CD4-positive, CD25-positive, alpha-beta regulatory T cell (primary cell): ENCODE measurements around the gene SZT2. TPM values are rescaled to one million over a fixed set of nuclear protein-coding genes. Genes with fewer than 3 reads are reported as not detected.
A peak's percentile ranks its signal among the peaks of the same experiment; 100 is the strongest.
"Not testable (repeated sequence)": the region's sequence is repeated elsewhere in the genome, so short reads cannot be mapped to it uniquely, and the experiment has no call there.

Experiments used
- ATAC-seq, 2 donors: fragments of 150-1000 bp; cut with Tn5 transposase; one replicate each; pipeline ENCODE4 v1.10.0; 2021; ENCODE audit warnings: low read depth in 2 of 2, moderate number of reproducible peaks in 2 of 2, moderate library complexity in 1 of 2
- DNase-seq, 3 donors: peaks; one replicate each; pipeline versions ENCODE4 v3.0.0 to v3.0.0-alpha.2; 2012 to 2022; ENCODE audit warnings: mixed read lengths in 1 of 3
- H3K27ac ChIP-seq: one replicate; pipeline ENCODE4 v1.7.0; 2013; ENCODE audit warnings: mild to moderate bottlenecking, low read length; ENCODE audit not compliant: insufficient read depth, poor library complexity, severe bottlenecking
- H3K27me3 ChIP-seq: one replicate; pipeline ENCODE4 v1.7.0; 2013; ENCODE audit warnings: low read length; ENCODE audit not compliant: control insufficient read depth, insufficient read depth
- H3K36me3 ChIP-seq: one replicate; pipeline ENCODE4 v1.7.0; 2013; ENCODE audit warnings: mild to moderate bottlenecking, low read length, moderate library complexity; ENCODE audit not compliant: control insufficient read depth, insufficient read depth
- H3K4me1 ChIP-seq: 2 replicates; pipeline ENCODE4 v1.7.0; 2013; ENCODE audit warnings: mild to moderate bottlenecking, low read length; ENCODE audit not compliant: insufficient read depth, control insufficient read depth, poor library complexity, severe bottlenecking
- H3K4me3 ChIP-seq: one replicate; pipeline ENCODE4 v1.7.0; 2013; ENCODE audit warnings: low read depth, mild to moderate bottlenecking, low read length, moderate library complexity
- H3K9me3 ChIP-seq, 2 experiments: 1 replicate in 1 of 2; 2 replicates in 1 of 2; pipeline ENCODE4 v1.7.0; 2013; ENCODE audit warnings: low read length in 2 of 2, mild to moderate bottlenecking in 1 of 2, moderate library complexity in 1 of 2; ENCODE audit not compliant: control insufficient read depth in 2 of 2
- H3K27ac Mint-ChIP-seq, 3 donors: one replicate each; pipeline ENCODE4 v1.8.0; 2020 to 2022; ENCODE audit warnings: mild to moderate bottlenecking in 3 of 3, mixed read lengths in 3 of 3, moderate library complexity in 2 of 3
- H3K27me3 Mint-ChIP-seq: one replicate; pipeline ENCODE4 v1.8.0; 2022; ENCODE audit warnings: mild to moderate bottlenecking, mixed read lengths
- H3K36me3 Mint-ChIP-seq: one replicate; pipeline ENCODE4 v1.8.0; 2020; ENCODE audit warnings: mixed read lengths
- H3K4me1 Mint-ChIP-seq, 4 donors: one replicate each; pipeline ENCODE4 v1.8.0; 2020 to 2022; ENCODE audit warnings: mixed read lengths in 4 of 4, mild to moderate bottlenecking in 1 of 4
- H3K4me3 Mint-ChIP-seq, 4 donors: one replicate each; pipeline ENCODE4 v1.8.0; 2020 to 2022; ENCODE audit warnings: mild to moderate bottlenecking in 4 of 4, mixed read lengths in 4 of 4, moderate library complexity in 3 of 4
- H3K9me3 Mint-ChIP-seq, 7 donors: one replicate each; pipeline ENCODE4 v1.8.0; 2020 to 2022; ENCODE audit warnings: mixed read lengths in 7 of 7, mild to moderate bottlenecking in 3 of 7, moderate library complexity in 2 of 7
- polyA plus RNA-seq, 4 donors: library from polyadenylated mRNA; unstranded; fragments of 300-500 nt; fragmentation: Illumina TruSeq; gene quantifications; one replicate each; pipeline ENCODE4 v1.2.3, GENCODE V29; 2021
- total RNA-seq: library from RNA; stranded (reverse); gene quantifications from one replicate; pipeline ENCODE4 v1.2.3, GENCODE V29; 2022

The SZT2 gene
- total and polyA plus RNA-seq, 5 donors from 2014 or later, result 1.5 to 107 (median 3.9) TPM

- Histone ChIP-seq H3K4me1 (peaks cover 10% of the 10 kb centered on the region), H3K9me3 (no peaks in the 10 kb centered on the region), H3K27me3 (peaks cover 19% of the 10 kb centered on the region), H3K27ac (no peak overlapping the region), H3K4me3 (no peak overlapping the region), H3K36me3 (peaks cover 6% of the 10 kb centered on the region)
- Mint-ChIP-seq H3K9me3 (no peaks in the 10 kb centered on the region), H3K36me3 (peaks cover 3% of the 10 kb centered on the region), H3K4me3 (peak overlapping the region in 2 of 4 donors; percentile 85 to 95), H3K27me3 (peaks cover 29% of the 10 kb centered on the region), H3K4me1 (peaks cover 9 to 24% (median 16%) of the 10 kb centered on the region in 4 donors), H3K27ac (no peak overlapping the region)
- DNase-seq (no peak), ATAC-seq (no peak)
These were observed 65.7 kb downstream of the SZT2 start for GRCh38 chr1:43455213-43455889.

GRCh38 chr1:43458379-43458778 lies 68.7 kb downstream of the SZT2 start:
- H3K27ac Mint-ChIP-seq, H3K9me3 Mint-ChIP-seq, H3K4me3 ChIP-seq, DNase-seq, H3K9me3 ChIP-seq, ATAC-seq, H3K36me3 Mint-ChIP-seq, H3K36me3 ChIP-seq, H3K4me3 Mint-ChIP-seq, H3K27ac ChIP-seq: not testable (repeated sequence)
- Histone ChIP-seq H3K4me1 (peaks cover 10% of the 10 kb centered on the region), H3K27me3 (peaks cover 19% of the 10 kb centered on the region)
- peaks cover 8 to 15% (median 9%) of the 10 kb centered on the region in 4 donors for H3K4me1 Mint-ChIP-seq
- H3K27me3 Mint-ChIP-seq, result peaks cover 42% of the 10 kb centered on the region

GRCh38 chr1:43460988-43461693 lies 71.4 kb downstream of the SZT2 start:
- Mint-ChIP-seq H3K27me3 (peaks cover 32% of the 10 kb centered on the region), H3K4me1 (no peaks in the 10 kb centered on the region), H3K9me3 (no peaks in the 10 kb centered on the region), H3K36me3 (no peaks in the 10 kb centered on the region), H3K27ac (peak overlapping the region in 1 of 3 donors; percentile 46), H3K4me3 (peak overlapping the region in 1 of 4 donors; percentile 44)
- H3K9me3 ChIP-seq, result no peaks in the 10 kb centered on the region
- DNase-seq (no peak), ATAC-seq (no peak)
- no peak overlapping the region for H3K4me3 ChIP-seq
- no peak overlapping the region for H3K27ac ChIP-seq
- no peaks in the 10 kb centered on the region for H3K4me1 ChIP-seq
- H3K27me3 ChIP-seq, result peaks cover 6% of the 10 kb centered on the region
- no peaks in the 10 kb centered on the region for H3K36me3 ChIP-seq

- H3K27ac Mint-ChIP-seq, result no peak overlapping the region
- H3K4me1 Mint-ChIP-seq, result peaks cover 0 to 2% (median 0%) of the 10 kb centered on the region in 4 donors
- ATAC-seq (no peak), DNase-seq (no peak)
- H3K4me1 ChIP-seq, result no peaks in the 10 kb centered on the region
- H3K9me3 ChIP-seq, result no peaks in the 10 kb centered on the region
- H3K27ac ChIP-seq, result no peak overlapping the region
- H3K27me3 ChIP-seq, result no peaks in the 10 kb centered on the region
- H3K9me3 Mint-ChIP-seq, result no peaks in the 10 kb centered on the region
- no peaks in the 10 kb centered on the region for H3K36me3 Mint-ChIP-seq
- H3K27me3 Mint-ChIP-seq, result peaks cover 21% of the 10 kb centered on the region
- no peak overlapping the region for H3K4me3 ChIP-seq
- no peaks in the 10 kb centered on the region for H3K36me3 ChIP-seq
- H3K4me3 Mint-ChIP-seq, result no peak overlapping the region
These were observed 73.8 kb downstream of the SZT2 start for GRCh38 chr1:43463479-43463878.

- no peak for DNase-seq
- Histone ChIP-seq H3K9me3 (no peaks in the 10 kb centered on the region), H3K4me3 (no peak overlapping the region), H3K27ac (no peak overlapping the region), H3K36me3 (no peaks in the 10 kb centered on the region), H3K4me1 (no peaks in the 10 kb centered on the region), H3K27me3 (no peaks in the 10 kb centered on the region)
- Mint-ChIP-seq H3K27ac (no peak overlapping the region), H3K9me3 (no peaks in the 10 kb centered on the region), H3K36me3 (no peaks in the 10 kb centered on the region), H3K4me3 (no peak overlapping the region), H3K27me3 (peaks cover 13% of the 10 kb centered on the region), H3K4me1 (peaks cover 0 to 2% (median 0%) of the 10 kb centered on the region in 4 donors)
- no peak for ATAC-seq
These were observed 75.2 kb downstream of the SZT2 start for GRCh38 chr1:43464681-43465504.

GRCh38 chr1:43465505-43466067 lies 75.9 kb downstream of the SZT2 start:
- H3K4me3 ChIP-seq, result no peak overlapping the region
- DNase-seq, result no peak
- H3K27ac ChIP-seq, result no peak overlapping the region
- Mint-ChIP-seq H3K4me1 (peaks cover 0 to 2% (median 0%) of the 10 kb centered on the region in 4 donors), H3K9me3 (no peaks in the 10 kb centered on the region), H3K27ac (no peak overlapping the region), H3K4me3 (no peak overlapping the region), H3K36me3 (no peaks in the 10 kb centered on the region), H3K27me3 (peaks cover 13% of the 10 kb centered on the region)
- H3K36me3 ChIP-seq, result no peaks in the 10 kb centered on the region
- no peak for ATAC-seq
- H3K4me1 ChIP-seq, result no peaks in the 10 kb centered on the region
- H3K27me3 ChIP-seq, result no peaks in the 10 kb centered on the region
- no peaks in the 10 kb centered on the region for H3K9me3 ChIP-seq

- Mint-ChIP-seq H3K27ac (no peak overlapping the region), H3K36me3 (no peaks in the 10 kb centered on the region), H3K9me3 (no peaks in the 10 kb centered on the region), H3K27me3 (peaks cover 8% of the 10 kb centered on the region), H3K4me3 (no peak overlapping the region), H3K4me1 (peaks cover 0 to 2% (median 0%) of the 10 kb centered on the region in 4 donors)
- no peak for ATAC-seq
- no peaks in the 10 kb centered on the region for H3K4me1 ChIP-seq
- no peak overlapping the region for H3K4me3 ChIP-seq
- no peaks in the 10 kb centered on the region for H3K9me3 ChIP-seq
- H3K36me3 ChIP-seq, result no peaks in the 10 kb centered on the region
- DNase-seq, result no peak
- H3K27me3 ChIP-seq, result no peaks in the 10 kb centered on the region
- H3K27ac ChIP-seq, result no peak overlapping the region
These were observed 76.7 kb downstream of the SZT2 start for GRCh38 chr1:43466403-43466802.
